Measurements from ENCODE around the gene UBE2E2.

DNA sequence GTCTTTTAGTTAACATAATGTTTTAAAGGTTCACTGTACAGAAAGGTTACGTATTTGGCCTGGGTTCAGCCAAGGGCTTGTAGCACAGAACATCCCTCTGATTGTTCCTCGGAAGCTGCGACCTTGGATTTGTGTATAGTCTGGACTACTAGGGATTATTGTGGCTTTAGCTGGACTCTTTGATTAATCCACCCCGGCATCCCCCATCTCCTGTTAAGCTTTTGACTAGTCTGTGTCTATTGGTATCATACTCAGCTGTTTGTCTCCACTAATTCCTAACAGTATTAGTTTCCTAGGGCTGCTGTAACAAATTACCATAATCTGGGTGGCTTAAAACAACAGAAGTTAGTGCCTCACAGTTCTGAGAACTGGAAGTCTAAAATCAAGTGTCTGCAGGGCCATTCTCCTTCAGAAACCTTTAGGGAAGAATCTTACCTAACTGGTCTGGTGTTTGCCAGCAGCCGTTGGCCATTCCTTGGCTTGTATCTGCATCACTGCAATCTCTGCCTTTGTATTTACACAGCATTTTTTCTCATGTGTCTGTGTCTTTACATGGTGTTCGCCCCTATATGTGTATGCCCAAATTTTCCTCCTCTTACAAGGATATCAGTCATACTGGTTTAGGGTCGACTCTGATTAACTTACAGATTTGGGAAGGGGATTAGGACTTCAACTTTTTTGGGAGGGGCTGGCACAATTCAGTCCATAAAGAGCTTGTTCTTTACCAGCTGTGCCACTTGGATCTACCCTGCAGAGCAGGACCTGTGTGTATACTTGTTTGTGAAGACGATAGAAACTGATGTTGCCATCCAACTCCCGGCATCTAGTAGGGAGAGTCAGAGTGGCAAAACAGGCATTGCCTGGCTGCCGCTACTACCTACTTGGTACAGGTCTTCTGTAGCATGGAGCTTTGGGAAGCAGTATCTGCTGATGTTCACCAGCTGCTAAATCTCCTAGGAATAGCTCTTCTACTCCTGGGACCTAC is 117.8 kb downstream of the UBE2E2 start:
- TF ChIP-seq, protein P1, sequence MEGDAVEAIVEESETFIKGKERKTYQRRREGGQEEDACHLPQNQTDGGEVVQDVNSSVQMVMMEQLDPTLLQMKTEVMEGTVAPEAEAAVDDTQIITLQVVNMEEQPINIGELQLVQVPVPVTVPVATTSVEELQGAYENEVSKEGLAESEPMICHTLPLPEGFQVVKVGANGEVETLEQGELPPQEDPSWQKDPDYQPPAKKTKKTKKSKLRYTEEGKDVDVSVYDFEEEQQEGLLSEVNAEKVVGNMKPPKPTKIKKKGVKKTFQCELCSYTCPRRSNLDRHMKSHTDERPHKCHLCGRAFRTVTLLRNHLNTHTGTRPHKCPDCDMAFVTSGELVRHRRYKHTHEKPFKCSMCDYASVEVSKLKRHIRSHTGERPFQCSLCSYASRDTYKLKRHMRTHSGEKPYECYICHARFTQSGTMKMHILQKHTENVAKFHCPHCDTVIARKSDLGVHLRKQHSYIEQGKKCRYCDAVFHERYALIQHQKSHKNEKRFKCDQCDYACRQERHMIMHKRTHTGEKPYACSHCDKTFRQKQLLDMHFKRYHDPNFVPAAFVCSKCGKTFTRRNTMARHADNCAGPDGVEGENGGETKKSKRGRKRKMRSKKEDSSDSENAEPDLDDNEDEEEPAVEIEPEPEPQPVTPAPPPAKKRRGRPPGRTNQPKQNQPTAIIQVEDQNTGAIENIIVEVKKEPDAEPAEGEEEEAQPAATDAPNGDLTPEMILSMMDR (IDR thresholded peaks at IDR 0.05; ENCODE audit: low read depth, low read length, poor library complexity, severe bottlenecking), result no peak
- TF ChIP-seq EZH2phosphoT487 (IDR thresholded peaks at IDR 0.05; ENCODE audit: borderline replicate concordance, low read length), result no peak
